ENCODE measurements around the gene CTNNA3.

Gene CTNNA3

GRCh38 chr10:67302701-67303100 lies 393.3 kb downstream of the CTNNA3 start:
- TF ChIP-seq EZH2phosphoT487 (conservative IDR thresholded peaks at IDR 0.05; ENCODE audit: low read length): no peak
- TF ChIP-seq, protein P1, sequence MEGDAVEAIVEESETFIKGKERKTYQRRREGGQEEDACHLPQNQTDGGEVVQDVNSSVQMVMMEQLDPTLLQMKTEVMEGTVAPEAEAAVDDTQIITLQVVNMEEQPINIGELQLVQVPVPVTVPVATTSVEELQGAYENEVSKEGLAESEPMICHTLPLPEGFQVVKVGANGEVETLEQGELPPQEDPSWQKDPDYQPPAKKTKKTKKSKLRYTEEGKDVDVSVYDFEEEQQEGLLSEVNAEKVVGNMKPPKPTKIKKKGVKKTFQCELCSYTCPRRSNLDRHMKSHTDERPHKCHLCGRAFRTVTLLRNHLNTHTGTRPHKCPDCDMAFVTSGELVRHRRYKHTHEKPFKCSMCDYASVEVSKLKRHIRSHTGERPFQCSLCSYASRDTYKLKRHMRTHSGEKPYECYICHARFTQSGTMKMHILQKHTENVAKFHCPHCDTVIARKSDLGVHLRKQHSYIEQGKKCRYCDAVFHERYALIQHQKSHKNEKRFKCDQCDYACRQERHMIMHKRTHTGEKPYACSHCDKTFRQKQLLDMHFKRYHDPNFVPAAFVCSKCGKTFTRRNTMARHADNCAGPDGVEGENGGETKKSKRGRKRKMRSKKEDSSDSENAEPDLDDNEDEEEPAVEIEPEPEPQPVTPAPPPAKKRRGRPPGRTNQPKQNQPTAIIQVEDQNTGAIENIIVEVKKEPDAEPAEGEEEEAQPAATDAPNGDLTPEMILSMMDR (IDR thresholded peaks at IDR 0.05; ENCODE audit: insufficient read depth, low read length, poor library complexity, severe bottlenecking): no peak
- no peak overlapping the region for H3K9ac ChIP-seq (ENCODE audit: low read length)
- no peak overlapping the region for H3K27ac ChIP-seq (ENCODE audit: low read depth, low read length)
- H3K9me3 ChIP-seq (ENCODE audit: insufficient read depth, low read length): no peaks in the 10 kb centered on the region
- no peaks in the 10 kb centered on the region for H4K20me1 ChIP-seq (ENCODE audit: low read depth, low read length)
- no peaks in the 10 kb centered on the region for H3K79me2 ChIP-seq (ENCODE audit: insufficient read depth, low read length)
- H3K36me3 ChIP-seq (ENCODE audit: low read length): no peaks in the 10 kb centered on the region
- no peaks in the 10 kb centered on the region for H3K27me3 ChIP-seq (ENCODE audit: low read length)
- no peak overlapping the region for H3K4me2 ChIP-seq (ENCODE audit: low read depth, low read length, poor library complexity, severe bottlenecking)
- H3K9me2 ChIP-seq (replicated peaks; ENCODE audit: insufficient read depth, low read length): no peaks in the 10 kb centered on the region
- H3F3A ChIP-seq (ENCODE audit: insufficient read depth): no peaks in the 10 kb centered on the region
- H2AFZ ChIP-seq (ENCODE audit: low read depth, low read length, severe bottlenecking): no peak overlapping the region
- no peak overlapping the region for H3K4me3 ChIP-seq (ENCODE audit: insufficient read depth, low read length, poor library complexity, severe bottlenecking)

DNA sequence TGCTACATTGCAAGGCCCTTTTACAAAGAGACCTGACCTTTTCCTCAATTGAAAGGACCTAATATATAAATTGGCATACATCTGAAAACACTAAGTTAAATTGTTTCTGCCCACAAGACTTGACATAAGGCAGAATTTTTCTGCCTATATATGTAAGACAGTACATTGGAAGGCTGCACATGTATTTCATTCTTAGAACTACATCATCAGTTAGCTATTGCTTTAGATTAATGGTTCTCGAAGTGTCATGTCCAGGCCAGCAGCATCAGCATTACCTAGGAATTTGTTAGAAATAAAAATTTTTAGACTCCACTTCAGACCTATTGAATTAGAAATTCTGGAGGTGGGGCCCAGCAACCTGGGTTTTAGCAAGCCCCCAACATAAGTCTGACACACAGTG lies 396.2 kb downstream of the CTNNA3 start:
- no peaks in the 10 kb centered on the region for H3F3A ChIP-seq (ENCODE audit: insufficient read depth)
- H3K27me3 ChIP-seq (ENCODE audit: low read length): no peaks in the 10 kb centered on the region
- H3K9me2 ChIP-seq (replicated peaks; ENCODE audit: insufficient read depth, low read length): no peaks in the 10 kb centered on the region
- H3K4me2 ChIP-seq (ENCODE audit: low read depth, low read length, poor library complexity, severe bottlenecking): no peak overlapping the region
- no peaks in the 10 kb centered on the region for H3K9me3 ChIP-seq (ENCODE audit: insufficient read depth, low read length)
- H4K20me1 ChIP-seq (ENCODE audit: low read depth, low read length): no peaks in the 10 kb centered on the region
- TF ChIP-seq EZH2phosphoT487 (conservative IDR thresholded peaks at IDR 0.05; ENCODE audit: low read length): no peak
- TF ChIP-seq, protein P1 (IDR thresholded peaks at IDR 0.05; ENCODE audit: insufficient read depth, low read length, poor library complexity, severe bottlenecking): no peak
- no peak overlapping the region for H3K4me3 ChIP-seq (ENCODE audit: insufficient read depth, low read length, poor library complexity, severe bottlenecking)
- H3K79me2 ChIP-seq (ENCODE audit: insufficient read depth, low read length): no peaks in the 10 kb centered on the region
- H3K9ac ChIP-seq (ENCODE audit: low read length): no peak overlapping the region
- H3K36me3 ChIP-seq (ENCODE audit: low read length): no peaks in the 10 kb centered on the region
- H3K27ac ChIP-seq (ENCODE audit: low read depth, low read length): no peak overlapping the region
- H2AFZ ChIP-seq (ENCODE audit: low read depth, low read length, severe bottlenecking): no peak overlapping the region

GRCh38 chr10:67297637-67298181 lies 398.3 kb downstream of the CTNNA3 start:
- H2AFZ ChIP-seq (ENCODE audit: low read depth, low read length, severe bottlenecking): no peak overlapping the region
- H3K4me3 ChIP-seq (ENCODE audit: insufficient read depth, low read length, poor library complexity, severe bottlenecking): no peak overlapping the region
- no peaks in the 10 kb centered on the region for H3K9me2 ChIP-seq (replicated peaks; ENCODE audit: insufficient read depth, low read length)
- no peaks in the 10 kb centered on the region for H3F3A ChIP-seq (ENCODE audit: insufficient read depth)
- no peaks in the 10 kb centered on the region for H3K79me2 ChIP-seq (ENCODE audit: insufficient read depth, low read length)
- no peak overlapping the region for H3K9ac ChIP-seq (ENCODE audit: low read length)
- no peak overlapping the region for H3K27ac ChIP-seq (ENCODE audit: low read depth, low read length)
- no peaks in the 10 kb centered on the region for H3K27me3 ChIP-seq (ENCODE audit: low read length)
- H3K36me3 ChIP-seq (ENCODE audit: low read length): no peaks in the 10 kb centered on the region
- no peaks in the 10 kb centered on the region for H3K9me3 ChIP-seq (ENCODE audit: insufficient read depth, low read length)
- TF ChIP-seq, protein P1 (IDR thresholded peaks at IDR 0.05; ENCODE audit: insufficient read depth, low read length, poor library complexity, severe bottlenecking): no peak
- TF ChIP-seq EZH2phosphoT487 (conservative IDR thresholded peaks at IDR 0.05; ENCODE audit: low read length): no peak
- no peak overlapping the region for H3K4me2 ChIP-seq (ENCODE audit: low read depth, low read length, poor library complexity, severe bottlenecking)
- H4K20me1 ChIP-seq (ENCODE audit: low read depth, low read length): no peaks in the 10 kb centered on the region
